Activated CD8-positive, alpha-beta memory T cell treated with anti-CD3 and anti-CD28 coated beads, Interleukin-2, amount 50 U/mL, for 24 hours (primary cell): ENCODE data around the gene MYOT.
A peak's percentile ranks its signal among the peaks of the same experiment; 100 is the strongest.
"Not testable (repeated sequence)": the region's sequence is repeated elsewhere in the genome, so short reads cannot be mapped to it uniquely, and the experiment has no call there.

Experiments used
- DNase-seq: peaks from one replicate; pipeline ENCODE4 v3.0.0-alpha.2; 2020; ENCODE audit errors: extremely low read depth

MYOT gene

DNA sequence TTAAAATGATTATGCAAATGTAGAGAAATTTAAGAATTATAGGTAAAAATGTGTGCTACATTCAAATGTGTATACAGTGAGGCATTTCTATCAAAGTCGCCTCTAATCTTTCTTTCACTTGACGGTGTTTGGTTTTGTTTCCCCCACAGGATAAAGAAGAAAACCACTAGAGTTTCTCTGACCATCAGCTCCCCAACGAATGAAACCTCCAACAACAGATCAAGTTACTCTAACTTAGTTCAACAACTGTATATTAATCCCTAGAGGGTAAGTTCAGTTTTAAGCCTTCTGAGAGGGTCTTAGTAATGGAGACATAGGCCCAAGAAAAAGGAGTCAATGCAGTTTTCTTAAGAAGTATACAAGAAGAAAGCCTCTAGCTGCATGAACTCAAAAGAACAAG lies 11.5 kb upstream of the MYOT start:
- no peak for DNase-seq

DNA sequence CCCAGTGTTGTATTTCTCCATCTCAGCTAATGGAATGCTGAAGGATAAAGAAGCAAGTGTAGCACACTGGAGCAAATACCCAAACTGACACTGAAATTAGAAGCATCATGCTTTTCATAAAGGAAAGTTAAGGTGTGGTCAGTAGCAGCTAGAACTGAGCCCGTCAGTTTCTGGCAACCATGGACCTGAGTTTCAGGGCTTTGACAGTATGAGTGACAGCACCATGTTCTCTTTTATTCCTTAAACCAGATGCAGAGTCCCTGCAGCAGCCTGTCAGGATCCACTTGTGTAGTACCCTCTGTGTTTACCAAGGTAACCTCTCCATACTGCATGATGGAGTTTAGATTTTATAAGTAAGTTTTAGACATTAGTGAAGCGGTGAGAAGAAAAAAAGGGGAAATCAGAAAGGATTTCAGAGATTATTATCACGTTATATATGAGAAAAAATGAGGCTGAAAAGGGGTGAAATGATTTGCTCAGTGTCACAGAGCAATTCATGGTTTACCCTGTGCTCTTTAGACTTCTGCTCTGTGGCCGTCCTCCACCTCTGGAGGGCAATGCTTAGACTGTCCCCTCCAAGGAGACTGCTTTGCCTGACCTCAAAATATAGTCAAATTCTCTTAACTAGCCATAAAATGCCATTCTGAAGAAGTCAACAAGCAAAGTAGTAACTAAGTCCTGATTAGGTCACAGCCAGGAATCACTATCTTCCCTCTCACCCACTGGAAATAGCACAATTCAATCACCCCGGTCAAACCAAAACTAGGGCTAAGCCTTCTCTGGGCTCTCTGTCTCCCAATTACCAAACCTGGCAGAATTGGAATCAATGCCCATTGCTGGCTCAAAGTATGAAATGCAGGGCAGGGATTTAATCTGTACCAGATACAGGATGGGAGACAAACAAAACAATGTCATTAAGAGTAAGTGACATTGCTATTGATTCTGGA lies 10.5 kb upstream of the MYOT start:
- DNase-seq, result no peak

DNA sequence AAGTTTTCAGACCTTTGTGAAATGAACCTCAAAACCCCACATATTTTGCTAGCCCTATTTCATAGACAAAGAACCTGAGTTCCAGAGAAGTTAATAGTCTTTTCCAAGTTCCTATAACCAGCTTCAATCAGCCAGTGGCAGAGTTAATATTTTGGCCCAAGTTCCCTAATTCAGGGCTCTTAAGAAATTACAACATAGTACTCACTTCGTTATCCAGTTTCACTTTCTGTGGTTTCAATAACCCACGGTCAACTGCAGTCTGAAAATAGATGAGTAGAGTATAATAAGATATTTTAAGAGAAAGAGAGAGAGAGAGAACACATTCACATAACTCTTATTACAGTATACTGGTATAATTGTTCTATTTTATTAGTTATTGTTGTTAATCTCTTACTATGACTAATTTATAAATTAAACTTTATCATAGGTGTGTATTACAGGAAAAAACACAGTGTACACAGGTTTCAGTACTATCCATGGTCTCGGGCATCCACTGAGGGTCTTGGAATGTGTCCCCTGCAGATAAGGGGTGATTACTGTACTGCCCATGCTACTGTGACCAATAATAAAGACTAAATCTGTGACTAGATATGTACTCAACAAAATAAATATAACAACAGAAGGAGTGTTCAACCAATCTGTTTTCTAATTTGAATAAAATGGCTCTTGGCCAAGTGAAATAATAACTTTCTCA lies 9.3 kb upstream of the MYOT start:
- no peak for DNase-seq

DNA sequence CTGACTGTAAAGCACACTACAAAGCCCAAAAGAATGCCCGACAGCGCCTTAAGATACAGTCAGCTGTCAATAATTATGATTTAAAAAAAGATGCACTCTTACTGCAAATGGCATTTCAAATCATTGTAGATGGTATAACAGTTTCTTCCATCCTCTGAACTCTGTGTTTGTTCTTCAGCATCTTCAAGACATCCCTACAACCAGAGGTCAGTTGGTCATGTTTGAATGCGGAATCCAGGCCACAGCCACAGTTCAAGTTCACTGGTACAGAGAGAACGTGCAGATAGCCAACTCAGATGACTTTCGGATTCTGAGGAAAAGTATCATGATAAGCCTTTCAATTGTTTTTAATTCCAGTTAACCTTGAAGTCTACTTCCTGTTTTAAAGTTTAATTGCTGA lies 8.7 kb upstream of the MYOT start:
- no peak for DNase-seq

DNA sequence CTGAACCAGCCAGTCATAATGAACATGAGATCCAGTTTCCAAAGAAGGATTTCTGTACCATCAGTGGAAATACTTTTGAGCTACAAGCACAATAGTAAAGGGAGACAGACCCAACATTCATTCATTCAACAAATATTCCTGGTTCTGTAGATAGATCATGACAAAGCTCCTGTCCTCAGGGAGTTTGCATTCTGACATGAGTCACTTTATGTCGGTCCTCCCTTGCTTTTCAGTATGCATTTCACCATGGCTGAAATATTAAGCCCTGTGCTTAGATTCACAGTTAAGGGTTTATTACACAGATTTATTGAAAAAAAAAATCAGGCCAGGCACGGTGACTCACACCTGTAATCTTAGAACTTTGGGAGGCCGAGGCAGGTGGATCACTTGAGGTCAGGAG lies 5.4 kb upstream of the MYOT start:
- no peak for DNase-seq

DNA sequence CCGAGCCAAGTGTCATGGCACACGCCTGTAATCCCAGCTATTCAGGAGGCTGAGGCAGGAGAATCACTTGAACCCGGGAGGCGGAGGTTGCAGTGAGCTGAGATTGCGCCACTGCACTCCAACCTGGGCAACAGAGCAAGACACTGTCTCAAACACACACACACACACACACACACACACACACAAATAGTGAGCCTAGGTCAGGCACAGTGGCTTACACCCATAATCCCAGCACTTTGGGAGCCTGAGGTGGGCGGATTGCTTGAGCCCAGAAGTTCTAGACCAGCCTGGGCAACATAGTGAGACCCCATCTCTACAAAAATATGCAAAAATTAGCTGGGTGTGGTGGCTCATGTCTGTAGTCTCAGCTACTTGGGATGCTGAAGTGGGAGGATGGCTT lies 4.0 kb upstream of the MYOT start:
- not testable (repeated sequence) for DNase-seq

DNA sequence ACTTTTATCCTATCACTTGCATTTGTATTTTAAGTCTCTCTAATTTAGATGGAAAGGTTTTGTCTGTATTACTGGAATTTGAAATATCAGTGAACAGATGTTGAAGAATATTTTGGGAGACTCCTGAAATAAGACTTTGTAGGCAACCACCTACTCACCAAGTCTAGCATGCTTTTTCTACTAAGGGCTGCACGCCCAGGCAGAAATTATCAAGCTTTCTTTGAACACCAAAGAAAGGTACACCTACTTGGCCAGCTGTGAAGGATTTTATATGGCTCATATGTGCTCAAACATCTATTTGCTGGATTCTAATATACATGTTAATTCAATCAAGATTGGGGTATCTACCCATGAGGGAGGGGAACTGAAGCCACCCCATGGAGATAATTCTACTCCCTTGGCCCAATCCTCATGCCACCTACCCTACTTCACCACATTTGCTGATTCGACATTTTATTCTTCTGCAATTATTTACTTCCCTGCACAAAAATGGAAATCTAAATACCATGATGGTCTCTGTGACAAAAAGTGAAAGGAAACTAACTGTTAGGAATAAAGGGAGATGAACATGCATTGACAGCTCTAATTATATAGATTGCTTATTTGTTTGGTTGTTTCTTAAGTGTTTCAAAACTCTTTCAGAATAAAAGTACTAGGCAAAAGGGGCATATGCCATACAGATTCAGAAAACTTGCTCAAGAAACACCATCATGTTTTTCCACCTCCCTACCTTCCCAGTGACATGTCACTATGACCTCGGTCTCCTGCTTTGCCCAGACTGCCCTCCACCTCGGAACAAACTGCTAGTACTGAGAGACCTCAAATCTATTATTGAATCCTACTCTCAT lies 895 bp upstream of the MYOT start:
- no peak for DNase-seq

DNA sequence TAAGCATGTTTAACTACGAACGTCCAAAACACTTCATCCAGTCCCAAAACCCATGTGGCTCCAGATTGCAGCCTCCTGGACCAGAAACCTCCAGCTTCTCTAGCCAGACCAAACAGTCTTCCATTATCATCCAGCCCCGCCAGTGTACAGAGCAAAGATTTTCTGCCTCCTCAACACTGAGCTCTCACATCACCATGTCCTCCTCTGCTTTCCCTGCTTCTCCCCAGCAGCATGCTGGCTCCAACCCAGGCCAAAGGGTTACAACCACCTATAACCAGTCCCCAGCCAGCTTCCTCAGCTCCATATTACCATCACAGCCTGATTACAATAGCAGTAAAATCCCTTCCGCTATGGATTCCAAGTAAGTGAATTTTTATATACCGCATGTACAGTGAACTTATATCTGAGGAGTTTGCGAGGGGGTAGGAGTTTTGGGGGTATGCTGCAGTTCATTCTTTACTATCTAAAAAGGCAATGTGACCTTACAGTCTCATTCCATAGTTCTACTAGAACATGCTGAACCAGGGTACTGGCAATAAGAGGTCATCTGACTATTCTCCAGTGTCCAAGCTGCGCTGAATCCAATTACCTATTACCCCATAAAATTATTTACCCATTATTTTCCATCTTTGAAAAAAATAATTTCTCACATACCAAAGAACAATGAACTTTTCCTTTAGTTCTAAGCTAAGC lies 3.1 kb downstream of the MYOT start:
- DNase-seq, result no peak

DNA sequence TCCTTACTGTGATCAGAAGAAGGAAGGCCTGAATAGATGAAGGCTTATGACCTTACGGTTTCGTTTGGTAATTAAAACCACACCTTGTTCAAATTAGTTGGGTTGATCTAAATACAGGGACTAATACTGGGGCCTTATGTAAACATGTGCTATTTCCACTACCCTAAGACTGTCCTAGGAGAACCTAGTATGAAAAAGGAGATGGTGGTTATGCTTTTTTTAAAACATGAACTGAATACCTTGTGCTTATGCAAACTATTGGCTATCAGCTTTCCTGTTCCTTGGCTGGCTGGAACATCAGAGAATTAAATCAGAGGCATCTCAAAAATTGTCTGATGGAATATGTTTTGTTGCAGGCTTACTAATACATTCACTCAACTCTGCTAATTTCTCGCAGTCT lies 3.9 kb downstream of the MYOT start:
- no peak for DNase-seq

DNA sequence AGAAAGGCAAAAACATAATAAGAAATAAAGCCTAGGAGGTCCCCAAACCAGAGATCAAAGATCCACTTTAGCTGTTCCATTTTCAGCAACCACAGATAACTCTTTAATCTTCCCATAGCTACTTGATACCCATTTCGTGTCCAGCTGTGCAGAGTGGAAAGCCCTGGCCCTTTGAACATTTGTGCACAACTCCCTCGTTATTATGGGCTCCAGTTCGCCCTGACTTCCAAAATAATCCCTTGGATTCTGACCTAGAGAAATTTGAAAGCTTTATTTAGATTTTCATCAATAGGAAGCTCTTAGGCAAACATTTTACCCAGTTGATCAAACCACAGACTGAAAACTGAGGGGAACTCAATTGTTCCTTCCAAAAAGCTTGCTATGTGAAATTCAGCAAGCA lies 4.8 kb downstream of the MYOT start:
- DNase-seq, result no peak

DNA sequence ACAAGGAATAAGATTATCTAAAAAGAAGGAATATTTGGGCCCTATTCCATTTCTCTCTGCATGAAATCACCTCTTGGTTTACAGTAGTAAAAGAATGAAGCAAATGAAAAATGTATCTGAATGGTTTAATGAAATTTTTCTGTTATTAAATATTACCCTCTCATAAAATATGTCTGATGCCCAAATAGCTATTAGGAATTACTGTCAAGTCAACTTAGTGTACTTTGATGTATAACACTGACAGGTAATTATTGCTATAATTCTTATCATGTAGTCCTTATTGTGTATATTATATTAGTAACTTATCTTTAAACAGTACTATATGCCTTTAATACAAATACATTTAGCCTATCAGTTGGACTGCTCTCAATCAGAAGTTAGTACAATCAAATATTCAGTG lies 8.4 kb downstream of the MYOT start:
- DNase-seq, result no peak

DNA sequence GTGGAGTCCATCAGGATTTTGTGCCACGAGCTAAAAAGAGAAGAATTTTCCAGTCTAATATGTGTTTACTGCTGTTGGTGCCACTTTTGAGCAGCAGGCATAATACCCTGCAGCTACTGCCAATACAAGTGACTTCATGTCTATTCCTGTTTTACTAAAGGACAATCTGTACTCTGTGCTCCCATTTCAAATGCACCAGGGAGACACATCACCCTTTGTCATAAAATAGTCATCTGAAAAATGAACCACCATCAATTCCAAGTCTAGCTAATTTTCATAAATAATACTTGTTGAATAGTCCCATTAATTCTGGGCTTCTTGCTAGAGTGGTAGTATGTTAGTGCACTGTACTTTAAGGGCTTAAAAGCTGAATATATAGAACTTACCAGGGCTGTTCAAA lies 12.7 kb downstream of the MYOT start:
- no peak for DNase-seq

DNA sequence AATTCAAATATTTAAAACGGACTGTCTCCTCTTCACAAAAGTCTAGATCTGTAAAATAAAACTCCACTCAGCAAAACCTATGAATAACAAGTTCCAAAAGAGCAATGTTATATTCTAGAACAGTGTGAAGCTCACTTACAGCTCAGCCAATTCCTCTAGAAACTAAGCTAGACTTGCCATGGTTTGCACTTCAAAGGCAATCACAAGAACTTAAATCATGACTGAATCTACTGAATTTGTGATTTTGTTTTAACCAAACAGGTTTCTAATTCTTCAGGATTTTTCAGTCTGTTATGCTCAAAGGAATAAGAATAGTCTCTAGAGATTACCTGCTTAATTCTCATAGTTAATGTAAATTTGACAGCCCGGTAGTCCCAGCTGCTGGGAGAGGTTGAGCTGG lies 20.2 kb downstream of the MYOT start:
- no peak for DNase-seq

DNA sequence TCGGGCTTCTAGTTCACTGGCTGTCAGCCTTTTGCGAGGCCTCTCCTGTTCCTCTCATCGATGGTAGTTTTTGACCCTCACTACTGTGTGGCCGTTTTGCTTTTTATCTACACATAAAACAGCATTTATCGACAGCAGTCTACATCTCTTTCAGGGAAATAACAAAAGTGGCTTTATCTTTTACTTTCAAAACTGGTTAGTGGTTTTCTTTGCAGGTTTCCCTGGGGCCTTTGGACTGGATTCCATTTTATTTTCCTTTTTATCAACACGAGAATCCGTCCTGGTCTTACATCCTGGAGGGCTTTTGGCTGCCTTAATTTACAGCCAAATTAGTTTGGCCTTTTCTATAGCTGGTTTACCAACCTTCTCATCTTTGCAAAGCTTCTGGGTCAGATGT lies 20.8 kb downstream of the MYOT start:
- no peak for DNase-seq

DNA sequence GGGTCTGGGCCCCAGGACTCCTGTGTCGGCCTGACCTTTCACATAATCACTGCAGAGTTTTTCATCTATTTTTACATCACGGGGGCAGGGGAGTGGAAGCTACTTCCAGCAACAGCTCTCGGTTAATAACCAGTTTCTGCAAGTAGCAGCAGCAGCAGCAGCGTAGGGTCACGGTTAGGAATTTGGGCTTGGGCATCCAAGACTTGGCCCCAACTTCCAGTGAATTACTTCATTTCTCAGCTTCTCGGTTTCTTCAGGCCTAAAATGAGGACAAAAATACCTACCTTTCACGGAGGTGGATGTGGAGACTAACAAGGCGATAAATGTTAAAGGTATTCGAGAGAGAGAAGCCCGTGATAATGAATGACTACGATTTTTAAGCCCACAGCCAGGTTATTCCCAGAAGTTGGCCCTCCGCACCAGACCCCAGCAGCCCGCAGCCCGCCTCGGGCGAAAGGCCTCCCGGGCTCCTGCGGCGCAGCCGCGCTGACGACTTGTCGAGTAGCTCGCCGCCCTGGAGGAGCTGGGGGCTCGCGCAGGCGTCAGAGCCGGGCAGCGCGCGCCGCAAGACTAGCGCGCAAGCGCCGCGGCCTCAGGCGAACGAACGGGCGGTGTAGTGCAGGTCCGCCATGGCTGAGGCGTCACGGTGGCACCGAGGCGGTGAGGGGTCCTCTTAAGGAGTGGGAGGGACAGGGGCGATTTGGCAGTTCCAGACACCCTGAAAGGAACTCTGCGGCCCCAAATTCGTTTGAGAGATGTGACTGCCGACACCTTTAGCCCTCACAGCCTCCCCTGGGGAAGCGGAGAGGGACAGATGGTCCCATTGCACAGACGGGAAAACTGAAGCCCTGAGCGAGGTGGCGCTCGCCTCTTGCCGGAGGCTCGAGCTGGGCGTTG lies 21.5 kb downstream of the MYOT start, which contains the start of gene PKD2L2:
TSS of gene PKD2L2 (plus strand) at position 595 of the 897 bp plus-strand sequence. CDS start at position 630, 35 bp downstream.
- DNase-seq, result peak; percentile 54

DNA sequence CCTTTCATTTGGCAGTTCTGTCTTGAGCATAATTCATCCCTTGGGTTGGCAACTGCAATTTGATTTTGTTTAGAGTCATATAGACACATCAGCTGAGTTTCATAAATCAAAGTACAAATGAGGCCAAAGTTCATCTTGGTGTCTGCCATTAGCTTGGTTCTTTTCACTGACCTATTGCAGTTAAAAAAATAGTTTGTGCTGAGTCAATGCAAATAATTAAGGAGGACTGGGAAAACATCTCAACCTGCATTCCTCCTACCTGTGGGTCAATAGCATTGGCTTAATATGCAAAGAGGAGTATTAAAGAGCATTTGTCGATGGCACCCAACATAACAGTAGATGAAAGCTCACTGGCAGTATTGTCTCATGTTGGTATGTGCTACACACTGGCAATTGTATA lies 23.2 kb downstream of the MYOT start:
- no peak for DNase-seq

DNA sequence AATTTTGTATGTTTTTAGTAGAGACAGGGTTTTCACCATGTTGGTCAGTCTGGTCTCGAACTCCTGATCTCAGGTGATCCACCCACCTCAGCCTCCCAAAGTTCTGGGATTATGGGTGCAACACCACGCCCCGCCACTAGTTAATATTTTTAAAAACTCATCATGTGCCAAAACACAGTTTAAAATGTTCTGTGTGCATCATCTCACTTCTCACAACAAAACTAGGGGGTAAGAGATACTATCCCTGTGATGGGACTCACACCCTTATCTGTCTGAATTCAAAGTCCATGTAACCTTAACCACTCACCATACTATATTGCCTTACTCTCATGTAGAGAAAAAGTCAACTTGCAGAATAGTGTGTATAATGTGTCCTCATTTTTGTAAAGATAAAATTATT lies 24.2 kb downstream of the MYOT start:
- DNase-seq, result no peak

DNA sequence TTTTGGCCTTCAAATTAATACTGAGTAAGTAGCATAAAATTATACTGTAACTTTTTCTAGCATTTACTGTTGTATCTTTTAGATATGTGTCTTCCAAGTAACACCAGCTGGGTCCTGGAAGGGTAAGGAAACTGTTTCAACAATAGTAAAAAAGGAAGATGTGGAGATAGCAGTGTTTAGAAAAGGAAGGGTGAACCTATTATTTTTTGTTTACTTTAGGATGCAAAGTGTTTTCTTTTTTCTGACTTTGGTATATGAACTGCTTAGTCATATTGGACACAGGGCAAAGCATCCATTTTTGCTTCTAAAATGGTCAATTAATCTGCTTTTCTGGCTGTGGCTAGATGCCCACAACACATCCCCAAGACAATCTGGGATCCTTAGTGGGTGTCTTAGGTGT lies 26.9 kb downstream of the MYOT start:
- no peak for DNase-seq

DNA sequence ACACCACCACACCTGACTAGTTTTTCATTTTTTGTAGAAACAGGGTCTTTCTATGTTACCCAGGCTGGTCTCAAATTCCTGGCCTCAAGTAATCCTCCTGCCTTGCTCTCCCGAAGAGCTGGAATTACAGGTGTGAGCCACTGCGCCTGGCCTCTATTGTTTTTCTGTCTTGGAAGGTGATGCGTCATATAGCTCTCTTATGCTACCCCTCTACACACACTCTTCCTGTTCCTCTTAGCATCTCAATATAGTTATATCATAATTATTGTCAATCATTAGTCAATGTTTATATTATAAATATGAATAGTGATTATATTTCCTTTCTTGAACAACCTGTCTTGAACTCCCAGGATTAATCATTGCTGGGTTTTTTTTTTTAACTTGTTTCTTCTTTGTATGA lies 28.9 kb downstream of the MYOT start:
- DNase-seq, result no peak

DNA sequence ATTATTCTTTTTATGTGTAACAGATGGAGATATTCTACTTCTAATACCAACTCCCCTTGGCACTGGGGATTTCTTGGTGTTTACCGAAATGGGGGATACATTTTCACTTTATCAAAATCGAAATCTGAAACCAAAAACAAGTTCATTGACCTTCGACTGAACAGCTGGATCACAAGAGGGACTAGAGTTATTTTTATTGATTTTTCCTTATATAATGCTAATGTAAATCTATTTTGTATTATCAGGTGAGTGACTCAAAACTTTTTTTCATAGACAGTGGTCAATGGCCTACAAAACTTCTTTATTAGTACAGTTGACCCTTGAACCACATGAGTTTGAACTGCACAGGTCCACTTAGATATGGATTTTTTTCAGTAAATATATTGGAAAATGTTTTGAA lies 31.8 kb downstream of the MYOT start:
- no peak for DNase-seq
